HCT116 (cell line): ENCODE results near the gene FHIT. TPM values are rescaled to one million over a fixed set of nuclear protein-coding genes. Genes with fewer than 3 reads are reported as not detected.

Source experiments
- ATAC-seq: fragments of 200-7000 bp; cut with Tn5 transposase; 2 replicates; pipeline ENCODE4 v1.9.1; 2020; ENCODE audit warnings: mild to moderate bottlenecking, moderate library complexity
- BruUV-seq: library from RNA; stranded (reverse); fragments of 400-500 nt; replicated peaks from 2 replicates; lab custom pipeline; 2021; lab: Mats Ljungman, UMichigan
- CTCF ChIA-PET: fragments of 300-600 bp; sonication (Branson Sonifier 250); formaldehyde crosslinking; loops from one replicate; lab custom pipeline; 2021; ENCODE audit warnings: antibody characterized with exemption; lab: Charles Lee
- POLR2A ChIA-PET: fragments of 300-600, 350-600 bp; sonication (Branson Sonifier 250); formaldehyde crosslinking; loops from one replicate; lab custom pipeline; 2021; ENCODE audit warnings: antibody characterized with exemption; lab: Charles Lee
- RAD21 ChIA-PET, 2 experiments: fragments of 300-600 bp; sonication (Branson Sonifier 250); formaldehyde crosslinking; loops; one replicate each; lab custom pipeline; 2023; ENCODE audit warnings: low total read pairs in 2 of 2; ENCODE audit not compliant: uncharacterized antibody in 2 of 2, unreplicated experiment in 2 of 2, low non-redundant PET in 1 of 2; lab: Charles Lee
- DNase-seq: peaks from one replicate; pipeline ENCODE4 v3.0.0-alpha.2; 2010; ENCODE audit warnings: low read depth, low spot score
- H2AFZ ChIP-seq: fragments of 200-600 bp; shearing (Covaris generic), sonication (generic); 2 replicates; pipeline ENCODE4 v1.6.1; 2017; ENCODE audit warnings: low read depth, mixed run types, mixed read lengths, antibody characterized with exemption, low read length; ENCODE audit not compliant: poor library complexity, severe bottlenecking
- H3K27ac ChIP-seq: 2 replicates; pipeline ENCODE4 v1.5.1; 2012; ENCODE audit warnings: low read depth, low read length
- H3K27me3 ChIP-seq: fragments of 200-600 bp; sonication (generic); 2 replicates; pipeline ENCODE4 v1.6.1; 2016; ENCODE audit warnings: mixed run types, low read length, mixed read lengths; ENCODE audit not compliant: insufficient read depth
- H3K36me3 ChIP-seq, 2 experiments: fragments of 200-500 bp in 1 of 2; fragments of 200-600 bp in 1 of 2; sonication (Bioruptor generic) in 1 of 2; sonication (generic) in 1 of 2; 2 replicates each; pipeline versions ENCODE4 v1.5.1 to v1.6.1; 2014 to 2016; ENCODE audit warnings: low read length in 2 of 2, inconsistent platforms in 1 of 2, mixed read lengths in 1 of 2, mixed run types in 1 of 2; ENCODE audit not compliant: insufficient read depth in 2 of 2, control insufficient read depth in 1 of 2
- H3K4me1 ChIP-seq, 2 experiments: fragments of 200-600 bp in 1 of 2; sonication (generic) in 1 of 2; 2 replicates each; pipeline versions ENCODE4 v1.5.1 to v1.6.1; 2012 to 2017; ENCODE audit warnings: low read length in 2 of 2, inconsistent platforms in 1 of 2, mild to moderate bottlenecking in 1 of 2, mixed read lengths in 1 of 2, mixed run types in 1 of 2, moderate library complexity in 1 of 2; ENCODE audit not compliant: insufficient read depth in 2 of 2, control insufficient read depth in 1 of 2
- H3K4me2 ChIP-seq: fragments of 200-600 bp; sonication (generic); 2 replicates; pipeline ENCODE4 v1.6.1; 2017; ENCODE audit warnings: mixed run types, low read length, mixed read lengths
- H3K4me3 ChIP-seq, 2 experiments: fragments of 200-600 bp in 1 of 2; sonication (generic) in 1 of 2; replicated peaks in 1 of 2; 2 replicates each; pipeline ENCODE4 v1.5.1; 2011 to 2016; ENCODE audit warnings: low read length in 2 of 2, control low read depth in 1 of 2, low read depth in 1 of 2, mild to moderate bottlenecking in 1 of 2, mixed read lengths in 1 of 2, mixed run types in 1 of 2
- H3K79me2 ChIP-seq: fragments of 200-600 bp; sonication (generic); 2 replicates; pipeline ENCODE4 v1.6.1; 2017; ENCODE audit warnings: mild to moderate bottlenecking, mixed run types, low read length, moderate library complexity, mixed read lengths; ENCODE audit not compliant: insufficient read depth
- H3K9ac ChIP-seq: fragments of 200-600 bp; sonication (generic); 2 replicates; pipeline ENCODE4 v1.6.1; 2016; ENCODE audit warnings: low read length, mixed read lengths
- H3K9me2 ChIP-seq: fragments of 200-600 bp; sonication (generic), shearing (Covaris generic); 2 replicates; pipeline ENCODE4 v1.6.1; 2017; ENCODE audit warnings: mixed run types, mild to moderate bottlenecking, moderate library complexity; ENCODE audit not compliant: insufficient read depth
- H3K9me3 ChIP-seq, 2 experiments: fragments of 200-500 bp in 1 of 2; fragments of 200-600 bp in 1 of 2; sonication (Bioruptor generic) in 1 of 2; sonication (generic) in 1 of 2; 2 replicates each; pipeline ENCODE4 v1.6.1; 2014 to 2017; ENCODE audit warnings: low read length in 2 of 2, mixed read lengths in 2 of 2, inconsistent platforms in 1 of 2, low read depth in 1 of 2, mild to moderate bottlenecking in 1 of 2, mixed run types in 1 of 2, moderate library complexity in 1 of 2; ENCODE audit not compliant: control insufficient read depth in 1 of 2, insufficient read depth in 1 of 2
- H4K20me1 ChIP-seq: fragments of 200-600 bp; sonication (generic), shearing (Covaris generic); 2 replicates; pipeline ENCODE4 v1.6.1; 2017; ENCODE audit warnings: mixed run types, mild to moderate bottlenecking, moderate library complexity; ENCODE audit not compliant: insufficient read depth
- EZH2 ChIP-seq: fragments of 200-600 bp; sonication (generic); IDR thresholded peaks from 2 replicates; pipeline ENCODE4 v1.6.1; 2017; ENCODE audit warnings: antibody characterized with exemption, mixed run types
- MAX ChIP-seq: IDR thresholded peaks from 2 replicates; pipeline ENCODE4 v1.6.1; 2012
- POLR2A ChIP-seq: IDR thresholded peaks from 2 replicates; pipeline ENCODE4 v1.7.0; 2011; ENCODE audit warnings: borderline replicate concordance; ENCODE audit not compliant: insufficient read depth, insufficient read length; ENCODE audit errors: extremely low read depth
- POLR2AphosphoS5 ChIP-seq: IDR thresholded peaks from 2 replicates; pipeline ENCODE4 v1.6.1; 2011; ENCODE audit warnings: mild to moderate bottlenecking, low read depth, low read length, moderate library complexity
- REST ChIP-seq: IDR thresholded peaks from 2 replicates; pipeline ENCODE4 v1.6.1; 2012; ENCODE audit warnings: low read depth
- SP1 ChIP-seq: IDR thresholded peaks from 2 replicates; pipeline ENCODE4 v1.6.1; 2012; ENCODE audit warnings: low read depth
- YY1 ChIP-seq: IDR thresholded peaks from 2 replicates; pipeline ENCODE4 v1.6.1; 2011; ENCODE audit warnings: low read length, low read depth, moderate library complexity, mild to moderate bottlenecking; ENCODE audit not compliant: insufficient replicate concordance; ENCODE audit errors: extremely low read depth
- ZBTB33 ChIP-seq: IDR thresholded peaks from 2 replicates; pipeline ENCODE4 v1.6.1; 2011; ENCODE audit warnings: mild to moderate bottlenecking, low read length, moderate library complexity; ENCODE audit not compliant: insufficient replicate concordance; ENCODE audit errors: extremely low read depth
- intact Hi-C: fragments of 100-400 bp; cut with micrococcal nuclease; formaldehyde crosslinking; loops from 2 replicates; pipeline ENCODE4 v1.10.0; 2022
- total RNA-seq: library from RNA; stranded (reverse); gene quantifications from one replicate; pipeline ENCODE4 v1.2.1, GENCODE V29; 2021; ENCODE audit not compliant: unreplicated experiment

FHIT gene
- total RNA-seq, 1 experiment from 2014 or later: 20.1 TPM

GRCh38 chr3:60835796-60836195 is 415.5 kb downstream of the FHIT start:
- Histone ChIP-seq H3K9ac (no peak overlapping the region), H3K9me2 (no peaks in the 10 kb centered on the region), H3K27ac (no peak overlapping the region), H3K36me3 (no peaks in the 10 kb centered on the region), H3K4me1 (no peaks in the 10 kb centered on the region), H3K79me2 (no peaks in the 10 kb centered on the region), H3K4me3 (no peak overlapping the region), H3K27me3 (no peaks in the 10 kb centered on the region), H3K4me2 (no peak overlapping the region), H3K9me3 (no peaks in the 10 kb centered on the region), H4K20me1 (no peaks in the 10 kb centered on the region), H2AFZ (no peak overlapping the region)
- DNase-seq (no peak), ATAC-seq (no peak)
- CTCF ChIA-PET: no interaction called here
- intact Hi-C loops: no loop called here
- POLR2A ChIA-PET: no interaction called here
- BruUV-seq: no TSS peak
- RAD21 ChIA-PET: no interaction called here
- TF ChIP-seq REST: no peak
- TF ChIP-seq SP1: no peak
- no peak for TF ChIP-seq MAX
- TF ChIP-seq EZH2: no peak
- no peak for TF ChIP-seq POLR2A
- no peak for TF ChIP-seq ZBTB33
- no peak for TF ChIP-seq YY1
- TF ChIP-seq POLR2AphosphoS5: no peak
